GM18858 (cell line): Measurements from ENCODE around the gene MPO.

Source experiments
- ATAC-seq: cut with Tn5 transposase; IDR thresholded peaks from one replicate; pipeline ENCODE4 v1.9.1; 2021; ENCODE audit not compliant: unreplicated experiment

Gene MPO

DNA sequence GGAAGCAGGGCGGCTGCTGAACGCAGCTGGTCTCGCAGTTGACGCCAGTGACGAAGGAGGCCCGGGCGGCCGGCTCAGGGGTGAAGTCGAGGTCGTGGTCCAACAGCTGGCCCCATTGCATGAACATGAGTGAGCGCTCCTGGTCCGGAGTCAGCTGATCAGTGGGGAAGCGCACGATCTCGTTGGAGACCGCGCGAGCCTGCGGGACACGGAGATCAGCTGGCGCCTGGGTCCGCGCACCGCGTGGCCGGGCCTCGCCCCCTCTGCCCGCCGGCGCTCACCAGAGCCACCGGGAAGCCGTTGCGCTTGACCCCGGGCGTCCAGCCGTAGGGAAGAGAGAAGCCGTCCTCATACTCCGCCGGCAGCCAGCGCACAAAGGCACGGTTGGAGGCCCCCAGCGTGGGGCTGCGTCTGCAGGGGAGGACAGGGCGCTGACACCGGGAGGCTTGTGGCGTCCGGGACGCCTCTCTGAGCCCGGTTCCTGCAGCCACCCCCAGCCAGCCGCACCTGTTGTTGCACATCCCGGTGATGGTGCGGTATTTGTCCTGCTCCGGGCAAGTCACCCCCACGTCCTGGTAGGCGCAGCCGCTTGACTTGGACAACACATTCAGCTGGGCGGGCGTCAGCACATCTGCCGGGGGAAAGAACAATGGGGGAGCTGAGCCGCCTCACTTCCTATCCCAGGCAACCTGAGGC, 1.6 kb downstream of the MPO start:
- ATAC-seq: no peak

DNA sequence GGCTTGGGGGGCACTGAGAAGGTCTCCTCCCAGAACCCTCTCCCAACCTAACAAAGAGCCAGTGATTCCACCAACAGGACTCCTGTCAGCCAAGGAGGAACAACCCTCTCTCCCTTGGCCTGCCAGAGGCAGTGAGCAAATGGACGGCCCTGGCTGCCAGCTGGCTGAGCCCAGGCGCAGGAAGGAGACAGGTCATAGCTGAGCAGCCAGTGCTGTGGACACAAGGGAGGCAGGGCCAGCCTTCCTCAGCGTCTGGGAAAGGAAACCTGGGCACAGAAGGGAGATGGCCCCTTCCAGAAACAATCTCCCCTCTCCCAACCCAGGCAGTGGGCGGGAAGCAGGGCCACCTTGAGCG, 2.1 kb downstream of the MPO start:
- ATAC-seq: no peak

GRCh38 chr17:58277802-58278595, 2.7 kb downstream of the MPO start:
- no peak for ATAC-seq

GRCh38 chr17:58277107-58277801, 3.5 kb downstream of the MPO start:
- no peak for ATAC-seq

GRCh38 chr17:58276423-58276822, 4.3 kb downstream of the MPO start:
- ATAC-seq: no peak

DNA sequence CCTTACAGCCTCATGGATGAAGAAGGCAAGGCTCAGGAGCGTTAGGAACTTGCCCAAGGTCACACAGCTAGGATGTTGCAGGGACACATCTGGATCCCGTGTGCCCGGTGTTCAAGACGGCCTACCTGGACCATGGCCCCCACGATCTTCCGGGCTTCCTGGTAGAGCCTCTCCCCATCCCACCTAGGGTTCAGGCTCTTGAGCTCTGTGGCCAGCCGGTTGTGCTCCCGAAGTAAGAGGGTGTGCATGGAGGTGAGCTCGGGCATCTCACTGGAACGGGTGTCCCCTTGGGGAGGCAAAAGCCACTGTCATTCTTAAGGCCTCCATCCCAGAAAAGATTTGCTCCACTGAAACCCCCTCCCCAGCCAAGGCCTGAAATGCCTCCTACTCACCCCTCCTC, 5.3 kb downstream of the MPO start:
- ATAC-seq: no peak

GRCh38 chr17:58273453-58274104, 7.2 kb downstream of the MPO start:
- no peak for ATAC-seq

DNA sequence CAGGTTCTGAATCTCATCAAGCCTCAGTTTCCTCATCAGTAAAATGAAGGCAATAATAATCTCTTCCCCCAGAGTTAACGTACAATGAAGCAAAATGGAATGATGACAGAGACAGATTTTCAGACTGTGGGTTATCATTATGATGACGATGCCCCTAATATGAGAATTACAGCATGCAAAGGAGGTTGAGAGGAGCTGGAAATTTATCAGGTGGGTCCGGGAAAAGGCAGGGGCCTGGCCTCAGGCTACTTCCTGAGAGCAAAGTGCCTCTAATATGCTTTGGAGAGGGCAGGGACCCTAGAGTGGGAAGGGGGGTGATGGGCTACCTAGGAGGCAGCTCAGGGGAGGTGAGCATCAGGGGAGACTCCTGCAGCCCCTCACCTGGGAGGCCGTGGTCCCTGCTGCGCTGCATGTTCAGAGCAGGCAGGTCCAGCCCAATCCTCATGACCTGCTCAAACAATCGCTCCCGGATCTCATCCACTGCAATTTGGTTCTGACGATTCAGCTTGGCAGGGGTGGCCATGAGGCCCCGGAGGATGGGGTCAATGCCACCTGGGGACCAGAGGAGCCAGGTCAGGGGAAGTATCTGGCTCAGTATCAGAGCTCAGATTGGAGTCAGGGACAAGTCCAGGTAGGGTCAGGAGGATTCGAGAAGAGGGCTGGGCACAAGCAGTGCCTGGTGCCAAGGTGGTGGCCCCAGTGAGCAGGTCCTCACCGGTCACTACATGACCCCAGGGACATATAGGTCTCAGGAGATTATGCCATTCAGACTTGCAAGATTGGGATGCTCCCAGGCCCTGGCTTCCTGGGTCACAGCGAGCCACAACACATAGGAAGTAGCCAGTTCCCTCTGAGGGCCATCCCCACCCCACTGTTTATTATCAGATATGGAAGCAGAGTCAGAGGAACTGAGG, 8.1 kb downstream of the MPO start:
- no peak for ATAC-seq

- no peak for ATAC-seq
Observed at GRCh38 chr17:58271216-58271931, 9.4 kb downstream of the MPO start.

- no peak for ATAC-seq
Observed at GRCh38 chr17:58270476-58271215, 10.1 kb downstream of the MPO start.

- no peak for ATAC-seq
Observed at GRCh38 chr17:58269557-58270291, 11.0 kb downstream of the MPO start.

- no peak for ATAC-seq
Observed at GRCh38 chr17:58268774-58269556, 11.8 kb downstream of the MPO start.

- no peak for ATAC-seq
Observed at GRCh38 chr17:58268326-58268725, 12.4 kb downstream of the MPO start.

GRCh38 chr17:58267347-58268324, 13.1 kb downstream of the MPO start:
- ATAC-seq: no peak

GRCh38 chr17:58265902-58266875, 14.5 kb downstream of the MPO start:
- ATAC-seq: no peak
